Small intestine (tissue), 7 donors: ENCODE results near the gene CT45A5. TPM values are rescaled to one million over a fixed set of nuclear protein-coding genes. Genes with fewer than 3 reads are reported as not detected.
"Not testable (repeated sequence)": the region's sequence is repeated elsewhere in the genome, so short reads cannot be mapped to it uniquely, and the experiment has no call there.

Source experiments
- DNase-seq, 2 donors: peaks; one replicate each; pipeline versions ENCODE4 v3.0.0 to v3.0.0-alpha.2; 2013
- FAIRE-seq: peaks from 2 replicates; lab custom pipeline; 2012; peaks lifted over from hg19 to GRCh38; lab: Jason Lieb, UNC
- H3K27ac ChIP-seq, 3 donors: one replicate each; pipeline ENCODE4 v1.5.1; 2013; ENCODE audit warnings: low read length in 2 of 3, mild to moderate bottlenecking in 2 of 3, control low read depth in 1 of 3, inconsistent platforms in 1 of 3, low read depth in 1 of 3, moderate library complexity in 1 of 3
- H3K27me3 ChIP-seq, 3 donors: one replicate each; pipeline ENCODE4 v1.6.1; 2013; ENCODE audit warnings: low read length in 3 of 3, inconsistent platforms in 1 of 3; ENCODE audit not compliant: control insufficient read depth in 3 of 3, insufficient read depth in 3 of 3
- H3K36me3 ChIP-seq, 3 donors: one replicate each; pipeline ENCODE4 v1.6.1; 2013; ENCODE audit warnings: low read length in 3 of 3, inconsistent platforms in 1 of 3, low read depth in 1 of 3, mild to moderate bottlenecking in 1 of 3, moderate library complexity in 1 of 3; ENCODE audit not compliant: control insufficient read depth in 3 of 3, insufficient read depth in 2 of 3
- H3K4me1 ChIP-seq, 3 donors: one replicate each; pipeline ENCODE4 v1.6.1; 2013; ENCODE audit warnings: low read length in 2 of 3, inconsistent platforms in 1 of 3, low read depth in 1 of 3, mild to moderate bottlenecking in 1 of 3, moderate library complexity in 1 of 3; ENCODE audit not compliant: control insufficient read depth in 3 of 3, insufficient read depth in 2 of 3
- H3K4me3 ChIP-seq, 3 donors: one replicate each; pipeline ENCODE4 v1.5.1; 2013; ENCODE audit warnings: low read length in 3 of 3, control low read depth in 1 of 3, inconsistent platforms in 1 of 3, low read depth in 1 of 3, mild to moderate bottlenecking in 1 of 3, moderate library complexity in 1 of 3
- H3K9me3 ChIP-seq, 2 donors: one replicate each; pipeline ENCODE4 v1.6.1; 2013; ENCODE audit warnings: low read depth in 1 of 2, low read length in 1 of 2; ENCODE audit not compliant: control insufficient read depth in 2 of 2, insufficient read depth in 1 of 2
- WGBS, 3 donors: extraction: QIAGEN DNeasy Blood & Tissue Kit; methylation state at CpG; one replicate each; pipeline ENCODE4 v1.1.7; 2013; 5-methylcytosine and 5-hydroxymethylcytosine counted together
- polyA plus RNA-seq, 4 donors: library from polyadenylated mRNA; stranded (reverse) in 3 of 4; unstranded in 1 of 4; fragments of 200-250 nt in 3 of 4; fragments of 120-200 nt in 1 of 4; gene quantifications; one replicate each; pipeline versions ENCODE4 v1.2.1 to v1.2.3, GENCODE V29; 2013
- donor health status: healthy with polysubstance abuse.
- donor health status: control.
- donor health status: control.
- donor health status: Bipolar disorder and iron deficiency.
- donor health status: healthy.

The CT45A5 gene
- polyA plus RNA-seq, 4 donors, result not detected

- not testable (repeated sequence) for H3K27ac ChIP-seq, DNase-seq, H3K9me3 ChIP-seq, H3K4me1 ChIP-seq, FAIRE-seq, H3K4me3 ChIP-seq, H3K27me3 ChIP-seq, H3K36me3 ChIP-seq
- WGBS, 3 donors, result 51 to 67% (median 62%) methylated on average over 5 of the region's 5 CpGs
Measured at GRCh38 chrX:135734666-135735065, 50.6 kb downstream of the CT45A5 start.

Other genes starting within 250 kb of the CT45A5 start
- gene CT45A1, start 71.9 kb downstream of the CT45A5 start, polyA plus RNA-seq, result not detected
- gene CT45A3, start 17.3 kb downstream of the CT45A5 start, polyA plus RNA-seq, result not detected
- not detected for gene CT45A6, start 17.3 kb upstream of the CT45A5 start, polyA plus RNA-seq
- not detected for gene CT45A2, start 34.5 kb upstream of the CT45A5 start, polyA plus RNA-seq
- not detected for gene CT45A7, start 51.8 kb upstream of the CT45A5 start, polyA plus RNA-seq
- gene CT45A8, start 69.0 kb upstream of the CT45A5 start, polyA plus RNA-seq, result not detected
- gene CT45A9, start 86.3 kb upstream of the CT45A5 start, polyA plus RNA-seq, result not detected
- gene CT45A10, start 107.9 kb upstream of the CT45A5 start, polyA plus RNA-seq, result not detected
- gene SAGE1, start 108.2 kb upstream of the CT45A5 start, polyA plus RNA-seq, result not detected
- 10 to 100 TPM in 2 of 4 donors, 1 to 10 TPM in 2; 2.9 to 23.7 (median 10.0) TPM for gene MMGT1, start 188.5 kb upstream of the CT45A5 start, polyA plus RNA-seq
- 10 to 100 TPM in 2 of 4 donors, 1 to 10 TPM in 2; 7.0 to 11.0 (median 9.1) TPM for gene SLC9A6, start 199.9 kb upstream of the CT45A5 start, polyA plus RNA-seq